ENCODE data around the gene TDO2. TPM values are rescaled to one million over a fixed set of nuclear protein-coding genes. Genes with fewer than 3 reads are reported as not detected.

Gene TDO2
- polyA plus RNA-seq, 1 donor (not counting 4 experiments of a cell fraction or from before 2014, with no cell fraction given), result not detected

GRCh38 chr4:155964016-155964891 lies 60.8 kb downstream of the TDO2 start:
- H3K36me3 ChIP-seq (ENCODE audit: control insufficient read depth in 2 of 2, extremely low read depth in 1 of 2, insufficient read depth in 2 of 2, low read length in 2 of 2), result no peaks in the 10 kb centered on the region
- DNase-seq (ENCODE audit: low read depth, low spot score), result no peak

GRCh38 chr4:155966171-155966570 lies 62.7 kb downstream of the TDO2 start:
- DNase-seq (ENCODE audit: low read depth, low spot score) (no peak), FAIRE-seq (no peak)
- H3K9ac ChIP-seq (ENCODE audit: control insufficient read depth, extremely low read depth, insufficient read depth, low read length), result no peak overlapping the region
- TF ChIP-seq EZH2 (IDR thresholded peaks at IDR 0.05; ENCODE audit: low read length) (no peak), CTCF (optimal IDR thresholded peaks at IDR 0.05 in 1 of 3, IDR thresholded peaks at IDR 0.05 in 1 of 3, conservative IDR thresholded peaks at IDR 0.05 in 1 of 3; ENCODE audit: extremely low read depth in 1 of 3, insufficient read depth in 2 of 3, low read length in 3 of 3) (no peak)
- H3K4me1 ChIP-seq (ENCODE audit: control insufficient read depth, extremely low read depth, insufficient read depth, low read length), result peaks cover 5% of the 10 kb centered on the region
- H3K9me3 ChIP-seq (ENCODE audit: control insufficient read depth, low read depth, low read length), result no peaks in the 10 kb centered on the region
- no peaks in the 10 kb centered on the region for H3K9me1 ChIP-seq (ENCODE audit: control insufficient read depth, extremely low read depth, insufficient read depth, low read length)
- dilution Hi-C loops (cut with MboI; ENCODE audit: extremely low pct_ligation_motif_present, low sequenced_read_pairs), result no loop called here
- H3K27me3 ChIP-seq (ENCODE audit: control insufficient read depth, extremely low read depth, insufficient read depth, low read length), result no peaks in the 10 kb centered on the region
- no peak overlapping the region for H3K4me2 ChIP-seq (ENCODE audit: control insufficient read depth, extremely low read depth, insufficient read depth, low read depth, low read length)
- H2AFZ ChIP-seq (ENCODE audit: control insufficient read depth, low read length), result no peak overlapping the region
- H3K79me2 ChIP-seq (ENCODE audit: control insufficient read depth, insufficient read depth, low read length), result no peaks in the 10 kb centered on the region
- H3K4me3 ChIP-seq (ENCODE audit: control insufficient read depth in 2 of 3, extremely low read depth in 1 of 3, insufficient read depth in 2 of 3, low read depth in 1 of 3, low read length in 3 of 3), result no peak overlapping the region
- H4K20me1 ChIP-seq (ENCODE audit: control insufficient read depth, extremely low read depth, insufficient read depth, low read length), result no peaks in the 10 kb centered on the region
- no peaks in the 10 kb centered on the region for H3K36me3 ChIP-seq (ENCODE audit: control insufficient read depth in 2 of 2, extremely low read depth in 1 of 2, insufficient read depth in 2 of 2, low read length in 2 of 2)
- H3K27ac ChIP-seq (ENCODE audit: control insufficient read depth, insufficient read depth, low read length), result no peak overlapping the region

More at GRCh38 chr4:155964016-155964891, 60.8 kb downstream of the TDO2 start:
- Histone ChIP-seq H3K4me2 (ENCODE audit: control insufficient read depth, extremely low read depth, insufficient read depth, low read depth, low read length) (no peak overlapping the region), H3K27ac (ENCODE audit: control insufficient read depth, insufficient read depth, low read length) (no peak overlapping the region), H3K4me3 (ENCODE audit: control insufficient read depth in 2 of 3, extremely low read depth in 1 of 3, insufficient read depth in 2 of 3, low read depth in 1 of 3, low read length in 3 of 3) (no peak overlapping the region), H3K79me2 (ENCODE audit: control insufficient read depth, insufficient read depth, low read length) (no peaks in the 10 kb centered on the region), H3K9me3 (ENCODE audit: control insufficient read depth, low read depth, low read length) (no peaks in the 10 kb centered on the region), H4K20me1 (ENCODE audit: control insufficient read depth, extremely low read depth, insufficient read depth, low read length) (no peaks in the 10 kb centered on the region), H3K9ac (ENCODE audit: control insufficient read depth, extremely low read depth, insufficient read depth, low read length) (no peak overlapping the region), H2AFZ (ENCODE audit: control insufficient read depth, low read length) (no peak overlapping the region), H3K4me1 (ENCODE audit: control insufficient read depth, extremely low read depth, insufficient read depth, low read length) (peaks cover 9% of the 10 kb centered on the region), H3K9me1 (ENCODE audit: control insufficient read depth, extremely low read depth, insufficient read depth, low read length) (no peaks in the 10 kb centered on the region), H3K27me3 (ENCODE audit: control insufficient read depth, extremely low read depth, insufficient read depth, low read length) (no peaks in the 10 kb centered on the region)
- FAIRE-seq, result no peak
- dilution Hi-C loops (cut with MboI; ENCODE audit: extremely low pct_ligation_motif_present, low sequenced_read_pairs), result no loop called here
- TF ChIP-seq CTCF (optimal IDR thresholded peaks at IDR 0.05 in 1 of 3, IDR thresholded peaks at IDR 0.05 in 1 of 3, conservative IDR thresholded peaks at IDR 0.05 in 1 of 3; ENCODE audit: extremely low read depth in 1 of 3, insufficient read depth in 2 of 3, low read length in 3 of 3) (no peak), EZH2 (IDR thresholded peaks at IDR 0.05; ENCODE audit: low read length) (no peak)

Data from keratinocyte (primary cell).